ENCODE measurements around the gene FCHSD2. TPM values are rescaled to one million over a fixed set of nuclear protein-coding genes. Genes with fewer than 3 reads are reported as not detected.

FCHSD2 gene
- total and polyA plus RNA-seq, 2 of the 8 experiments (the other 6 are each of a cell fraction or from before 2014, with no cell fraction given), result 4.1 to 7.8 TPM

DNA sequence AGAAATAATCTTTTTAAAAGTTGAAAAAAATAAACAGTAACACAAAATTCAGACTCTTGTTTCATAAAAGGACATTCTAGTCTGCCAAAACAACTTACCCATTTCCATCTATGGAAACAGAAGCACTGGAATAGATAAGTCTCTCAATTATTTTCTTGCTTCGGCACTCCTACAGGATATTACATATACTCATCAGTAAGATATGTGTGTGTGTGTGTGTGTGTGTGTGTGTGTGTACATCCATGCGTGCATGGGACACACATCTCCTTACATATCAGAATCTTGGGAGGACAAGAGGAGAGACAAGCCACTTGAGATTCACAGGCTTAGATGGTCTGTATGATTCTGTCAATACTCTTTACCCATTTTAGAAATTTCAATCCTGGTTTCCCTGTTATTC lies 183.3 kb downstream of the FCHSD2 start:
- Histone ChIP-seq H2BK5ac (ENCODE audit: low read depth, low read length) (no peak overlapping the region), H3K27me3 (replicated peaks in 1 of 4; ENCODE audit: control insufficient read depth in 3 of 4, extremely low read depth in 1 of 4, insufficient read depth in 3 of 4, low read length in 3 of 4) (no peaks in the 10 kb centered on the region), H3K14ac (ENCODE audit: insufficient read length) (no peak overlapping the region), H3K23ac (ENCODE audit: insufficient read length) (no peak overlapping the region), H3K4me3 (ENCODE audit: extremely low read depth in 1 of 4, insufficient read depth in 2 of 4, low read depth in 3 of 4, low read length in 4 of 4) (no peak overlapping the region), H3K4me2 (ENCODE audit: insufficient read depth in 1 of 2, low read depth in 2 of 2, low read length in 2 of 2) (no peak overlapping the region), H2BK15ac (ENCODE audit: low read length) (no peak overlapping the region), H3K4ac (replicated peaks; ENCODE audit: insufficient read length, low read depth, low read length) (no peak overlapping the region), H2BK20ac (ENCODE audit: low read length) (no peak overlapping the region), H3K79me2 (ENCODE audit: control insufficient read depth in 1 of 2, insufficient read depth in 2 of 2, low read length in 2 of 2) (no peaks in the 10 kb centered on the region), H3K9me3 (ENCODE audit: insufficient read depth in 2 of 2, low read depth in 1 of 2, low read length in 1 of 2) (no peaks in the 10 kb centered on the region), H2BK12ac (ENCODE audit: low read depth, low read length) (no peak overlapping the region), H3K9ac (replicated peaks in 1 of 4; ENCODE audit: extremely low read depth in 1 of 4, low read depth in 3 of 4, low read length in 3 of 4) (no peak overlapping the region), H3K4me1 (replicated peaks in 1 of 4; ENCODE audit: control insufficient read depth in 3 of 4, insufficient read depth in 4 of 4, low read length in 3 of 4) (0 out of 7 replicates have a peak, but pooled peaks cover 0 to 2% (median 0%) of the 10 kb centered on the region in 4 experiments), H2BK120ac (replicated peaks; ENCODE audit: low read depth, low read length) (no peak overlapping the region), H3K56ac (replicated peaks; ENCODE audit: insufficient read length, low read depth, low read length) (no peak overlapping the region), H4K8ac (ENCODE audit: extremely low read depth, insufficient read depth, low read length) (no peak overlapping the region), H4K20me1 (replicated peaks in 1 of 2; ENCODE audit: control insufficient read depth in 1 of 2, insufficient read depth in 2 of 2, low read length in 2 of 2) (no peaks in the 10 kb centered on the region), H3K27ac (ENCODE audit: low read depth, low read length) (no peak overlapping the region), H3K18ac (ENCODE audit: extremely low read depth, low read length) (no peak overlapping the region), H3K23me2 (ENCODE audit: low read depth, low read length) (no peaks in the 10 kb centered on the region), H3K36me3 (ENCODE audit: control insufficient read depth in 2 of 4, insufficient read depth in 4 of 4, low read length in 3 of 4) (no peaks in the 10 kb centered on the region), H3K79me1 (ENCODE audit: low read depth, low read length) (no peaks in the 10 kb centered on the region), H4K91ac (replicated peaks; ENCODE audit: insufficient read length, low read length) (no peak overlapping the region), H2AK5ac (ENCODE audit: low read depth, low read length) (no peak overlapping the region), H2AFZ (ENCODE audit: low read length) (no peak overlapping the region), H4K5ac (ENCODE audit: insufficient read length, low read depth, low read length) (no peak overlapping the region)
- 89% methylated on average over 2 of the region's 2 CpGs; no CpG with 5 or more reads in 1 of the 2 experiments for WGBS, 2 experiments (ENCODE audit: extremely low coverage in 1 of 2, insufficient coverage in 1 of 2, insufficient read length in 1 of 2, insufficient replicate concordance in 2 of 2, low coverage in 1 of 2, low lambda C conversion rate in 2 of 2, missing lambda C conversion rate in 1 of 2)
- TF ChIP-seq POLR2A (IDR thresholded peaks at IDR 0.05; ENCODE audit: control extremely low read depth in 1 of 2, low read depth in 2 of 2, low read length in 2 of 2) (no peak), TAF1 (IDR thresholded peaks at IDR 0.05; ENCODE audit: low read depth, low read length) (no peak), BCL11A (IDR thresholded peaks at IDR 0.05; ENCODE audit: low read depth in 2 of 2, low read length in 2 of 2) (no peak)
- TF ChIP-seq, protein P1, sequence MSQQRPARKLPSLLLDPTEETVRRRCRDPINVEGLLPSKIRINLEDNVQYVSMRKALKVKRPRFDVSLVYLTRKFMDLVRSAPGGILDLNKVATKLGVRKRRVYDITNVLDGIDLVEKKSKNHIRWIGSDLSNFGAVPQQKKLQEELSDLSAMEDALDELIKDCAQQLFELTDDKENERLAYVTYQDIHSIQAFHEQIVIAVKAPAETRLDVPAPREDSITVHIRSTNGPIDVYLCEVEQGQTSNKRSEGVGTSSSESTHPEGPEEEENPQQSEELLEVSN (IDR thresholded peaks at IDR 0.05), result no peak
- CTCF ChIA-PET (ENCODE audit: partially characterized antibody), result no interaction called here
- FAIRE-seq (no peak), DNase-seq (ENCODE audit: low read depth in 1 of 2, low spot score in 2 of 2) (no peak)
- POLR2A ChIA-PET (ENCODE audit: partially characterized antibody), result no interaction called here
